Activated naive CD4-positive, alpha-beta T cell (primary cell): ENCODE results near the gene KLHL24.
"Not testable (repeated sequence)": the region's sequence is repeated elsewhere in the genome, so short reads cannot be mapped to it uniquely, and the experiment has no call there.

Experiments
- DNase-seq, 4 experiments: peaks; one replicate each; lab custom pipeline; 2025; lab: John Stamatoyannopoulos, UW

Gene KLHL24

GRCh38 chr3:183697123-183697609 lies 61.7 kb downstream of the KLHL24 start:
- no peak for DNase-seq

- DNase-seq = peak; percentile 41 to 67 (median 50)
These were observed 62.3 kb downstream of the KLHL24 start, which contains the start of gene YEATS2 for GRCh38 chr3:183697610-183698317. YEATS2 (plus strand) TSS chr3:183697797; CDS start chr3:183715163, 17,366 bp downstream.

- DNase-seq = peak in 2 of 4 experiments; percentile 12 to 53
These were observed 62.9 kb downstream of the KLHL24 start for GRCh38 chr3:183698318-183698751.

DNA sequence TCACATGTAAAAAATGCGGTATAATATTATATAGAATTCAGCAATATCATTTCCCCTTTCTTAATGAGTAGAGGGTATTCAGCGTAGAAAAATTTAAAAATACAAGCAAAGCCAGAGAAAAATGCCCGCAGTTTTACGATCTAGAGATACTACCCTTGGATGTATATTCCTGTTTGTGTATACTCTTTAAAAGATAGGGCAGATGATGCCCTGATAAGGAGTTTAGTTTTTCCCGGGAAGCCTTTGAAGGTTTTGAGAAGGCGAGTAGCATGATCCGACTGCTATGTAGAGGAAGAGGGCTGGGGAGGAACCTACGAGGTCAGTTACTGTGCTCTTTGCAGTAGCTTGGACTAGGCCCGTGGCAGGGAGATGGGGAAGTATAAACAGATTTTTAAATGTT lies 63.3 kb downstream of the KLHL24 start:
- DNase-seq = no peak

GRCh38 chr3:183699238-183699947 lies 64.0 kb downstream of the KLHL24 start:
- DNase-seq = no peak

DNA sequence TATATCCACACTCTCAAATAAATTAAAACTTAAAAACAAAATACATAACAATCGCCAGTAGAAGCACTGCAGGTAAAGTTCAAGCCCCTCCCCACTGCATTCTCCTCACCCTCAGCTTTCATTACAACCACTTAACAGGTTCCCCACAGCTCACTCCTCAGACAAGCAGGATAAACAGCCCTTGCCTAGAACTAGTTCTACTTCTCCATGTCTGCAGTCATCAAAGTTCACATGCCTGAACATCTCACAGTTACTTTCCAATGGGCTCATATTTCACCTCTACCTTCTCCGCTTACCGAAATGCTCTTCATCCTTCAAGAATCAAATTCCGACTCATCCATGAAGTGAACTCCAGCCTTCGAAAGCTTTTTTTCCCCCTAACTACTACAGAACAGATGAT lies 66.3 kb downstream of the KLHL24 start:
- no peak for DNase-seq

DNA sequence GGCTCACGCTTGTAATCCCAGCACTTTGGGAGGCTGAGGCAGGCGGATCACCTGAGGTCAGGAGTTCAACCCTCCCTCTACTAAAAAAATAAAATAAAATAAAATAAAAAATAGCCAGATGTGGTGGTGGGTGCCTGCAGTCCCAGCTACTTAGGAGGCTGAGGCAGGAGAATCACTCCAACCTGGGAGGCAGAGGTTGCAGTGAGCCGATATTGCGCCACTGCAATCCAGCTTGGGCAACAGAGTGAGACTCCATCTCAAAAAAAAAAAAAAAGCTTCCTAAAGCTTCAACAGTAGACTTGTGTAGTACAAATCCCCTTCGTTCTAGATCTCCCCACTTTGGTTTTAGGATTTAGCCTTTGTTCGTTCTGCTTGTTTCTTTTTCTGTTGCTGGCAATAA lies 68.5 kb downstream of the KLHL24 start:
- not testable (repeated sequence) for DNase-seq

DNA sequence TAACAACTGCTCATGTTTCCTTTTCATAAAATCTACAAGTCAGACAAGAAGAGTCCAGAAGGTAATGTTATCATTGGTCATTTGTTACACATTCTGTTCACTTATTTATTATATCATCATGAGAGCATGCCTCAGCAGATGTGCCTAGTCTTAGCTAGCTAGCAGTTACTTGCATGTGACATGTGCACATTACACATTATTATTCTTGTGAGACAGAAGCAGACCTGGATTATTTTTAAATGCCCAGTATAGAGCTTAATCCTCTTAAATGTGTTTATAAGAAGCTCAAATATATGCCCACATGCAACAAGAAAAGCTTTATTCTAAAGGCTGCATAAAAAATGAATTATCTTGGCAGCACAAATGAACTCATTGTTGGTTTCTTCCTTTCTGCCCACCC lies 74.8 kb downstream of the KLHL24 start:
- DNase-seq = no peak

GRCh38 chr3:183711516-183711915 lies 76.1 kb downstream of the KLHL24 start:
- no peak for DNase-seq

GRCh38 chr3:183714622-183715021 lies 79.2 kb downstream of the KLHL24 start:
- DNase-seq = no peak

DNA sequence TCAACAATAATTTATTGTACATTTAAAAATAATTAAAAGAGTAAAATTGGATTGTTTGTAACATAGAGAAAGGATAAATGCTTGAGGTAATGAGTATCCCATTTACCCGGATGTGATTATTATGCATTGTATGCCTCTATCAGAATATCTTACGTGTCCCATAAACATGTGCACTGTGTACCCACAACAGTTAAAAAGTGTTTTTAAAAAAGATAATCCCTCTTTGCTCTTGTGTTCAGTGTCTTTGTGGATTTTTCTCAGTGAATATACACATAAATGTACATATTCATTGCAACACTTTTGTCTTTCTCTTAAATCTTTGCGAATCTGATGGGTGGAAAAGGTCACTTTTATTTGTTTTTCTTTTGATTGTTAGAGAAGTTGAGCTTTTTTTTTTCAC lies 82.6 kb downstream of the KLHL24 start:
- DNase-seq = no peak

DNA sequence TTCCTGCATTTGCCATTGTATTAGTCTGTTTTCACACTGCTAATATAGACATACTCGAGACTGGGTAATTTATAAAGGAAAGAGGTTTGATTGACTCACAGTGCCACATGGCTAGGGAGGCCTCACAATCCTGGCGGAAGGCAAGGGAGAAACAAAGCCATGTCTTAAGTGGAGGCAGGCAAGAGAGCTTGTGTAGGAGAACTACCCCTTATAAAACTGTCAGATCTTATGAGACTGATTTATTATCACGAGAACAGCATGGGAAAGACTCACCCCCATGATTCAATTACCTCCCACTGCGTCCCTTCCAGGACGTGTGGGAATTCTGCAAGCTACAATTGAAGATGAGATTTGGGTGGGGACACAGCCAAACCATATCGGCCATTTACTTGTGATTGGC lies 90.0 kb downstream of the KLHL24 start:
- no peak for DNase-seq

GRCh38 chr3:183728204-183728603 lies 92.8 kb downstream of the KLHL24 start:
- no peak for DNase-seq

DNA sequence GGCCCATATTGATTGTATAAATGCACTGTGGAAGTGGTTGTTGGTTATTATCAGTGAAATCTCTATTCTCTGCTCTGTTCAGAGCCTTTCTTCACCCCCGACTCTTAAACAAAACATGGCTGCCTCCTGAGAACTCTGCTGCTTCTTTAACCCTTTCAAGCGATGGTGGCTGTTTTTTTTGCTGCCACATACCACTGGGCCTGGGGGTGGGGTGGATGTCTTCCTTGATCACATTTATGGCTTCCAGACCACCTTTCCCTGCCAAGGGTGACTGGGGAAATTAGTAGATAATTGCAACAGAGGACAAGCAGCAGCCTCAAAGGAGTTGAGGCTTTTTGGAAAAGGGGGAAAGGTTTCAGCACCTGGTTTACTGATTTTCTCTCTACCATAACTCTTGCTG lies 94.9 kb downstream of the KLHL24 start:
- DNase-seq = no peak

DNA sequence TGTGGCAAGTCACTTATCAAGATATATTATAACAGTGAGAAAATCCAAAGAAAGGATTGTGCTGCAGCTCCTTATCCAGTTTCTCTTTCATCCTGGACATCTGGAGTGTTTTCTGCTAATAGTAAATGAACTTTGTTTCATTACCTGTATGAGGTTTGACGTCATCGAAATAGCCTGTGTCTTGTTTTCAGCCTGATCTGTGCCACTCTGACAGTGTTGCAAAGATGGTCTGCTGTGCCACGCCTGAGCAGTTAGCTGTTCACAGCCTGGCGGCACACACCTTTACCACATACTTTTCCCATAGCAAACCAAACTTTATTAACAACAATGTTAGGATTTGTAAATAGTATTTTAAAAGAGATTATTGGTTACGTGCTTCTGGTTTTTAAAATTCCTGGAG lies 96.2 kb downstream of the KLHL24 start:
- no peak for DNase-seq

GRCh38 chr3:183733553-183733952 lies 98.1 kb downstream of the KLHL24 start:
- no peak for DNase-seq
